Smooth muscle cell (in vitro differentiated cells): ENCODE results near the gene FCHSD2. TPM values are rescaled to one million over a fixed set of nuclear protein-coding genes. Genes with fewer than 3 reads are reported as not detected.

ENCODE experiments used
- DNase-seq: peaks from one replicate; lab custom pipeline; 2025; ENCODE audit not compliant: unreplicated experiment; lab: John Stamatoyannopoulos, UW
- H2AFZ ChIP-seq: fragments of 200-600 bp; sonication (generic); 2 replicates; pipeline ENCODE4 v1.6.0; 2016; ENCODE audit warnings: antibody characterized with exemption, low read depth, mild to moderate bottlenecking
- H3F3A ChIP-seq: fragments of 200-600 bp; sonication (generic); 2 replicates; pipeline ENCODE4 v1.6.0; 2017; ENCODE audit warnings: antibody characterized with exemption, low read depth
- H3K27ac ChIP-seq: fragments of 200-600 bp; sonication (generic); 2 replicates; pipeline ENCODE4 v1.5.1; 2016; ENCODE audit warnings: low read depth, mild to moderate bottlenecking
- H3K27me3 ChIP-seq: fragments of 200-600 bp; sonication (generic); 2 replicates; pipeline ENCODE4 v1.6.1; 2016; ENCODE audit warnings: low read depth, mild to moderate bottlenecking
- H3K36me3 ChIP-seq: fragments of 200-600 bp; sonication (generic); 2 replicates; pipeline ENCODE4 v1.5.1; 2016; ENCODE audit warnings: low read depth
- H3K4me1 ChIP-seq: fragments of 200-600 bp; sonication (generic); 2 replicates; pipeline ENCODE4 v1.5.1; 2016; ENCODE audit warnings: low read depth
- H3K4me2 ChIP-seq: fragments of 200-600 bp; sonication (generic); 2 replicates; pipeline ENCODE4 v1.6.0; 2016; ENCODE audit warnings: mild to moderate bottlenecking
- H3K4me3 ChIP-seq: fragments of 200-600 bp; sonication (generic); 2 replicates; pipeline ENCODE4 v1.5.1; 2016; ENCODE audit warnings: mild to moderate bottlenecking
- H3K79me2 ChIP-seq: fragments of 200-600 bp; sonication (generic); 2 replicates; pipeline ENCODE4 v1.6.0; 2016; ENCODE audit warnings: low read depth, mild to moderate bottlenecking
- H3K9ac ChIP-seq: fragments of 200-600 bp; sonication (generic); 2 replicates; pipeline ENCODE4 v1.6.0; 2016; ENCODE audit warnings: low read depth
- H3K9me3 ChIP-seq: fragments of 200-600 bp; sonication (generic); replicated peaks from 2 replicates; pipeline ENCODE4 v1.5.1; 2016; ENCODE audit warnings: low read depth
- H4K20me1 ChIP-seq: fragments of 200-600 bp; sonication (generic); 2 replicates; pipeline ENCODE4 v1.6.0; 2016; ENCODE audit warnings: low read depth
- WGBS: methylation state at CpG from one replicate; pipeline ENCODE4 v1.1.7; 2016; ENCODE audit warnings: low lambda C conversion rate; 5-methylcytosine and 5-hydroxymethylcytosine counted together
- polyA plus RNA-seq: library from polyadenylated mRNA; unstranded; fragments of >200 nt; fragmentation: Nextera tagmentation; extraction: Ambion mirVana; gene quantifications from 2 replicates; pipeline ENCODE4 v1.2.1, GENCODE V29; 2016
- total RNA-seq: library from RNA; depleted of rRNA; stranded (reverse); fragments of >200 nt; gene quantifications from 2 replicates; pipeline ENCODE4 v1.2.3, GENCODE V29; 2014
- TF ChIP-seq, protein P1 (sequence below): fragments of 200-600 bp; sonication (generic); IDR thresholded peaks from 2 replicates; pipeline ENCODE4 v1.5.1; 2017; ENCODE audit warnings: borderline replicate concordance, mild to moderate bottlenecking, antibody characterized with exemption; ENCODE audit not compliant: insufficient read depth, poor library complexity, severe bottlenecking

FCHSD2 gene
- total and polyA plus RNA-seq, 2 experiments from 2014 or later = 14.6 to 24.3 TPM

DNA sequence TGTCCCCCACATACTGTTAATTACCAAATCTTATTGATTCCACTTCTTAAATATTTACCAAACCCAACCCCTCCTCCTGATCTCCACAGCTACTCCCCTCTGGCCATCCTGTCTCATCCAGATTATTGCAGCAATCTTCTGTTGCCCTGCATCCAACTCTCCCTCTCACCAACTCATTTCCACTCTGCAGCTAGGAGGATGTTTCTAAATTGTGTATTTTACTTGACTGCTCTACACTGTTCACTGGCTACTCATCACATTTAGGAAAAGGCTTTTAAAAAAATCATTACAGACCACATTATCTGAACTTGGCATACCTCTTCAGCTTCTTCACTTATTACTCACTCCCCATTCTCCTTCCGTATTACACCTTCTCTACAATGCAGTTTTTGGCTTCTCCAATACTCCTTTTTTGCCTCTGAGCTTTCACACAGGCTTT, 210.0 kb downstream of the FCHSD2 start:
- H2AFZ ChIP-seq = no peak overlapping the region
- DNase-seq = no peak
- WGBS = 85% methylated on average over 1 of the region's 1 CpG

DNA sequence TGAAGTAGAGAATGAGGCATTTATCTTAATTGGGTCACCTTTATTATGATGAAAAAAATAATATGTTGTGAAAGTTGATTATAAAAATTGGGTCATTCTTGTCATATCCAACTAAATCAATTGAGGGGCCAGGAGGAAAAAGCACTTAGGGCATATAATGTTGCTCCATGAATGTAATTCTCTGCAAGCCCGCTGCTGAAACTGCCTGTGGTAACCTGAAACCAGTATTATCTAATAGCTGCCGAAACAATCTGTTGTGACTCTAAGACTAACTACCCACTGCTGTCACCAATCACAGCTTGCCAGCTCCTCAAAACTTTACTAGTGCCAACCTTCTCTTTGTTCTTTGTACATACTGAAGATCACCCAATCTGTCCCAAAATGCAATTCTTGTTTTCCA, 212.1 kb downstream of the FCHSD2 start:
- Histone ChIP-seq H3K27me3 (no peaks in the 10 kb centered on the region), H4K20me1 (peaks cover 9% of the 10 kb centered on the region), H3K9me3 (no peaks in the 10 kb centered on the region), H3K9ac (no peak overlapping the region), H3K36me3 (no peaks in the 10 kb centered on the region), H3K4me3 (no peak overlapping the region), H3K4me1 (peaks cover 6% of the 10 kb centered on the region), H3K4me2 (no peak overlapping the region), H2AFZ (no peak overlapping the region), H3K27ac (no peak overlapping the region), H3K79me2 (no peaks in the 10 kb centered on the region), H3F3A (no peaks in the 10 kb centered on the region)
- WGBS = 28% methylated on average over 2 of the region's 2 CpGs
- TF ChIP-seq, protein P1, sequence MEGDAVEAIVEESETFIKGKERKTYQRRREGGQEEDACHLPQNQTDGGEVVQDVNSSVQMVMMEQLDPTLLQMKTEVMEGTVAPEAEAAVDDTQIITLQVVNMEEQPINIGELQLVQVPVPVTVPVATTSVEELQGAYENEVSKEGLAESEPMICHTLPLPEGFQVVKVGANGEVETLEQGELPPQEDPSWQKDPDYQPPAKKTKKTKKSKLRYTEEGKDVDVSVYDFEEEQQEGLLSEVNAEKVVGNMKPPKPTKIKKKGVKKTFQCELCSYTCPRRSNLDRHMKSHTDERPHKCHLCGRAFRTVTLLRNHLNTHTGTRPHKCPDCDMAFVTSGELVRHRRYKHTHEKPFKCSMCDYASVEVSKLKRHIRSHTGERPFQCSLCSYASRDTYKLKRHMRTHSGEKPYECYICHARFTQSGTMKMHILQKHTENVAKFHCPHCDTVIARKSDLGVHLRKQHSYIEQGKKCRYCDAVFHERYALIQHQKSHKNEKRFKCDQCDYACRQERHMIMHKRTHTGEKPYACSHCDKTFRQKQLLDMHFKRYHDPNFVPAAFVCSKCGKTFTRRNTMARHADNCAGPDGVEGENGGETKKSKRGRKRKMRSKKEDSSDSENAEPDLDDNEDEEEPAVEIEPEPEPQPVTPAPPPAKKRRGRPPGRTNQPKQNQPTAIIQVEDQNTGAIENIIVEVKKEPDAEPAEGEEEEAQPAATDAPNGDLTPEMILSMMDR = no peak
- no peak for DNase-seq

More for the DNA sequence above, 210.0 kb downstream of the FCHSD2 start:
- H3K4me3 ChIP-seq = no peak overlapping the region
- H3K79me2 ChIP-seq = no peaks in the 10 kb centered on the region
- H3K9ac ChIP-seq = no peak overlapping the region
- H3K27ac ChIP-seq = no peak overlapping the region
- H3K36me3 ChIP-seq = no peaks in the 10 kb centered on the region
- H3K9me3 ChIP-seq = no peaks in the 10 kb centered on the region
- no peaks in the 10 kb centered on the region for H3K27me3 ChIP-seq
- peaks cover 9% of the 10 kb centered on the region for H4K20me1 ChIP-seq
- no peak overlapping the region for H3K4me2 ChIP-seq
- H3F3A ChIP-seq = no peaks in the 10 kb centered on the region
- peaks cover 6% of the 10 kb centered on the region for H3K4me1 ChIP-seq
- TF ChIP-seq, protein P1 = no peak

DNA sequence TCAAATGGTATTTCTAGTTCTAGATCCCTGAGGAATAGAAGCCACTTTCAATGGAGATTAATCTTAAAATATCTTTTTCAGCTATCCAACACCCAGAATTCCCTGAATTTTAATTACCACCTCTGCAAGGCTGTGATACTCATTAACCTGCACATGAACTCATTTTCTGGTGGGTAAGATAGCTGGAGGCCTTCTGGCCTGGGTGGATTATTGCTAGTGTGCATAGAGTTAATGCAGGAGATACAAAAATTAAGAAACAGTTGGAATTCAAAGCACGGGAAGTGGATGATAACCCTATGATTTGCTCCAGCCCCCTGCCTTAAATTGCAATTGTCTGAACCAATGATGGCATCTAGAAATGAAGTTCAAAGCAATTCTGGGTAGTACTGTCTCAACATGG, 212.9 kb downstream of the FCHSD2 start:
- H3K79me2 ChIP-seq = no peaks in the 10 kb centered on the region
- H3K36me3 ChIP-seq = no peaks in the 10 kb centered on the region
- peaks cover 6% of the 10 kb centered on the region for H3K4me1 ChIP-seq
- DNase-seq = no peak
- no peaks in the 10 kb centered on the region for H3K9me3 ChIP-seq
- peaks cover 9% of the 10 kb centered on the region for H4K20me1 ChIP-seq
- no peaks in the 10 kb centered on the region for H3F3A ChIP-seq
- no peak overlapping the region for H3K4me2 ChIP-seq
- 94% methylated on average over 1 of the region's 1 CpG for WGBS
- no peaks in the 10 kb centered on the region for H3K27me3 ChIP-seq
- no peak overlapping the region for H2AFZ ChIP-seq
- H3K9ac ChIP-seq = no peak overlapping the region
- no peak overlapping the region for H3K4me3 ChIP-seq
- TF ChIP-seq, protein P1 = no peak
- no peak overlapping the region for H3K27ac ChIP-seq

DNA sequence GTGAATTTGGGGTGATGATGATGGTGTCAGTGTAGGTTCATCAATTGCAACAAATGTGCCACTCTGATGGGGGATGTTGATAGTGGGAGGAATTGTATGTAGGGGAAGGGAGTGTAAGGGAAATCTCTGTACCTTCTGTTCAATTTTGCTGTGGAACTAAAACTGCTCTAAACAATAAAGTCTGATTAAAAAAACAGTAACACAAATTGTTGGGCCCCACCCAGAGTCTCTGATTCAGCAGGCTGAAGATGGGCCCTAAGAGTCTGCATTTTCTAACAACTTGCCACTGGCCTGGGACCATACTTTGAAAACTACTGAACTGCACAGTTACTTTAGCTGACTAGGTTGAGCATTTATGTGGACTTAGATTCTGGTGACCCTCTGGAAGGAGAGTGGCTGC, 214.7 kb downstream of the FCHSD2 start:
- no peak for DNase-seq
- H3K4me1 ChIP-seq = peaks cover 6% of the 10 kb centered on the region
- no peaks in the 10 kb centered on the region for H3F3A ChIP-seq
- no peaks in the 10 kb centered on the region for H3K9me3 ChIP-seq
- H4K20me1 ChIP-seq = peaks cover 9% of the 10 kb centered on the region
- no peaks in the 10 kb centered on the region for H3K79me2 ChIP-seq
- no peak overlapping the region for H3K4me2 ChIP-seq
- H3K4me3 ChIP-seq = no peak overlapping the region
- TF ChIP-seq, protein P1 = no peak
- no peak overlapping the region for H3K9ac ChIP-seq
- H3K36me3 ChIP-seq = no peaks in the 10 kb centered on the region
- H3K27ac ChIP-seq = no peak overlapping the region
- H2AFZ ChIP-seq = no peak overlapping the region
- H3K27me3 ChIP-seq = no peaks in the 10 kb centered on the region
